Liver (tissue), 9 donors: Measurements from ENCODE around the gene CACNA1C. TPM values are rescaled to one million over a fixed set of nuclear protein-coding genes. Genes with fewer than 3 reads are reported as not detected.

ENCODE experiments used
- DNase-seq: peaks from one replicate; pipeline ENCODE4 v3.0.0-alpha.2; 2017; ENCODE audit warnings: low spot score
- H3K27ac ChIP-seq, 2 donors: one replicate each; pipeline ENCODE4 v1.7.0; 2013; ENCODE audit warnings: inconsistent platforms in 2 of 2, low read length in 2 of 2, control low read depth in 1 of 2, low read depth in 1 of 2, mild to moderate bottlenecking in 1 of 2
- H3K27me3 ChIP-seq, 4 donors: one replicate each; pipeline versions ENCODE4 v1.6.1 to v1.7.0; 2013; ENCODE audit warnings: low read length in 3 of 4, inconsistent platforms in 1 of 4, mild to moderate bottlenecking in 1 of 4, moderate library complexity in 1 of 4; ENCODE audit not compliant: control insufficient read depth in 4 of 4, insufficient read depth in 4 of 4
- H3K36me3 ChIP-seq, 4 donors: one replicate each; pipeline versions ENCODE4 v1.6.1 to v1.7.0; 2013; ENCODE audit warnings: low read length in 3 of 4, mild to moderate bottlenecking in 3 of 4, low read depth in 1 of 4, moderate library complexity in 1 of 4; ENCODE audit not compliant: control insufficient read depth in 4 of 4, insufficient read depth in 3 of 4
- H3K4me1 ChIP-seq, 4 donors: one replicate each; pipeline versions ENCODE4 v1.6.1 to v1.7.0; 2013; ENCODE audit warnings: low read length in 3 of 4, mild to moderate bottlenecking in 3 of 4, moderate library complexity in 1 of 4; ENCODE audit not compliant: control insufficient read depth in 4 of 4, insufficient read depth in 4 of 4
- H3K4me3 ChIP-seq, 3 donors: one replicate each; pipeline versions ENCODE4 v1.6.1 to v1.7.0; 2013; ENCODE audit warnings: low read length in 3 of 3, control low read depth in 1 of 3, low read depth in 1 of 3, mild to moderate bottlenecking in 1 of 3
- H3K9ac ChIP-seq, 2 donors: one replicate each; pipeline ENCODE4 v1.7.0; 2013; ENCODE audit warnings: low read length in 2 of 2, mild to moderate bottlenecking in 2 of 2, moderate library complexity in 2 of 2, control low read depth in 1 of 2, low read depth in 1 of 2
- H3K9me3 ChIP-seq, 4 donors: one replicate each; pipeline versions ENCODE4 v1.6.1 to v1.7.0; 2013; ENCODE audit warnings: low read length in 3 of 4; ENCODE audit not compliant: control insufficient read depth in 4 of 4
- ATF3 ChIP-seq: IDR thresholded peaks from 2 replicates; pipeline ENCODE4 v1.6.1; 2016; ENCODE audit warnings: antibody characterized with exemption
- CTCF ChIP-seq: fragments of 150-350 bp; IDR thresholded peaks from 2 replicates; pipeline ENCODE4 v1.5.1; 2017; ENCODE audit warnings: improper control_type of control experiment, low read depth, low read length; ENCODE audit not compliant: missing input control
- EGR1 ChIP-seq, 2 donors: IDR thresholded peaks; 2 replicates each; pipeline ENCODE4 v1.6.1; 2016 to 2018; ENCODE audit warnings: antibody characterized with exemption in 2 of 2, low read depth in 2 of 2
- FOXA1 ChIP-seq: IDR thresholded peaks from 2 replicates; pipeline ENCODE4 v1.6.1; 2016; ENCODE audit warnings: antibody characterized with exemption
- FOXA2 ChIP-seq: IDR thresholded peaks from 2 replicates; pipeline ENCODE4 v1.6.1; 2016; ENCODE audit warnings: antibody characterized with exemption
- GABPA ChIP-seq, 2 donors: IDR thresholded peaks in 1 of 2; conservative IDR thresholded peaks in 1 of 2; 2 replicates each; pipeline ENCODE4 v1.6.1; 2016; ENCODE audit warnings: antibody characterized with exemption in 2 of 2, mild to moderate bottlenecking in 1 of 2, moderate library complexity in 1 of 2
- HNF4A ChIP-seq, 2 donors: conservative IDR thresholded peaks; 2 replicates each; pipeline ENCODE4 v1.6.1; 2016; ENCODE audit warnings: antibody characterized with exemption in 2 of 2, mild to moderate bottlenecking in 2 of 2
- HNF4G ChIP-seq: IDR thresholded peaks from 2 replicates; pipeline ENCODE4 v1.6.1; 2016; ENCODE audit warnings: antibody characterized with exemption
- JUND ChIP-seq, 2 donors: IDR thresholded peaks; 2 replicates each; pipeline ENCODE4 v1.6.1; 2016; ENCODE audit warnings: antibody characterized with exemption in 2 of 2
- MAX ChIP-seq: IDR thresholded peaks from 2 replicates; pipeline ENCODE4 v1.6.1; 2016; ENCODE audit warnings: antibody characterized with exemption
- NR2F2 ChIP-seq: IDR thresholded peaks from 2 replicates; pipeline ENCODE4 v1.6.1; 2016; ENCODE audit warnings: antibody characterized with exemption
- RAD21 ChIP-seq, 2 donors: IDR thresholded peaks; 2 replicates each; pipeline ENCODE4 v1.6.1; 2016; ENCODE audit warnings: antibody characterized with exemption in 2 of 2, mild to moderate bottlenecking in 2 of 2
- RXRA ChIP-seq, 2 donors: IDR thresholded peaks; 2 replicates each; pipeline ENCODE4 v1.6.1; 2017 to 2018; ENCODE audit warnings: antibody characterized with exemption in 2 of 2, mild to moderate bottlenecking in 1 of 2
- SP1 ChIP-seq: IDR thresholded peaks from 2 replicates; pipeline ENCODE4 v1.6.1; 2018; ENCODE audit warnings: antibody characterized with exemption, mild to moderate bottlenecking
- TAF1 ChIP-seq: conservative IDR thresholded peaks from 2 replicates; pipeline ENCODE4 v1.6.1; 2016; ENCODE audit warnings: antibody characterized with exemption, mild to moderate bottlenecking
- YY1 ChIP-seq: IDR thresholded peaks from 2 replicates; pipeline ENCODE4 v1.6.1; 2016; ENCODE audit warnings: antibody characterized with exemption, mild to moderate bottlenecking
- ZBTB33 ChIP-seq: IDR thresholded peaks from 2 replicates; pipeline ENCODE4 v1.6.1; 2016; ENCODE audit warnings: antibody characterized with exemption
- WGBS: extraction: QIAGEN DNeasy Blood & Tissue Kit; methylation state at CpG from one replicate; pipeline ENCODE4 v1.1.7; 2013; 5-methylcytosine and 5-hydroxymethylcytosine counted together
- polyA plus RNA-seq, 2 donors: library from polyadenylated mRNA; stranded (reverse) in 1 of 2; unstranded in 1 of 2; fragments of 200-250 nt in 1 of 2; fragments of >200 nt in 1 of 2; fragmentation: Nextera tagmentation in 1 of 2; extraction: Ambion mirVana in 1 of 2; gene quantifications; one replicate each; pipeline versions ENCODE4 v1.2.1 to v1.2.3, GENCODE V29; 2013 to 2015
- total RNA-seq, 2 donors: library from RNA; depleted of rRNA; stranded (reverse); fragments of >200 nt; gene quantifications; one replicate each; pipeline ENCODE4 v1.2.3, GENCODE V29; 2014
- donor health status: healthy.
- donor health status: healthy.
- donor health status: healthy.
- donor health status: healthy.
- donor health status: healthy.

The CACNA1C gene
- total and polyA plus RNA-seq, 4 donors, result 0.23 to 1.9 (median 0.41) TPM

- TF ChIP-seq CTCF (no peak), EGR1 (IDR thresholded peaks at IDR 0.05; ENCODE audit: low read depth in 2 of 2) (no peak), SP1 (no peak), ATF3 (no peak), NR2F2 (no peak), HNF4G (no peak)
Measured at GRCh38 chr12:2687726-2688125, 634.9 kb downstream of the CACNA1C start (continued).

- Histone ChIP-seq H3K4me3 (no peak overlapping the region), H3K27ac (no peak overlapping the region), H3K9ac (no peak overlapping the region), H3K36me3 (no peaks in the 10 kb centered on the region), H3K27me3 (peaks cover 0 to 9% (median 0%) of the 10 kb centered on the region in 4 donors), H3K9me3 (no peaks in the 10 kb centered on the region), H3K4me1 (peaks cover 5 to 16% (median 6%) of the 10 kb centered on the region in 4 donors)
- 94% methylated on average over 20 of the region's 20 CpGs for WGBS
- no peak for TF ChIP-seq ATF3
- TF ChIP-seq NR2F2, result no peak
- no peak for TF ChIP-seq TAF1
- TF ChIP-seq EGR1 (IDR thresholded peaks at IDR 0.05; ENCODE audit: low read depth in 2 of 2), result no peak
- TF ChIP-seq RAD21 (IDR thresholded peaks at IDR 0.05), result no peak
- no peak for TF ChIP-seq RXRA (IDR thresholded peaks at IDR 0.05)
- no peak for TF ChIP-seq ZBTB33
- no peak for TF ChIP-seq FOXA2
- TF ChIP-seq HNF4A (conservative IDR thresholded peaks at IDR 0.05), result no peak
- no peak for TF ChIP-seq YY1
- TF ChIP-seq JUND (IDR thresholded peaks at IDR 0.05), result no peak
- TF ChIP-seq MAX, result no peak
- no peak for TF ChIP-seq GABPA (IDR thresholded peaks at IDR 0.05 in 1 of 2, conservative IDR thresholded peaks at IDR 0.05 in 1 of 2)
- TF ChIP-seq SP1, result no peak
- no peak for TF ChIP-seq FOXA1
- TF ChIP-seq CTCF, result no peak
- no peak for DNase-seq
Measured at GRCh38 chr12:2688381-2688931, 635.7 kb downstream of the CACNA1C start.
